SK-N-SH (cell line): ENCODE results near the gene ADD1.

Source experiments
- CTCF ChIP-seq: fragments of 200-600 bp; sonication (generic); IDR thresholded peaks from 2 replicates; pipeline ENCODE4 v1.6.1; 2017; ENCODE audit warnings: antibody characterized with exemption, mild to moderate bottlenecking, moderate library complexity
- GATA2 ChIP-seq: sonication (generic); formaldehyde crosslinking; IDR thresholded peaks from 2 replicates; pipeline ENCODE4 v1.5.0; 2020; ENCODE audit warnings: mild to moderate bottlenecking, missing genetic modification reagents
- TAF1 ChIP-seq: IDR thresholded peaks from 2 replicates; pipeline ENCODE4 v1.6.1; 2012; ENCODE audit warnings: low read depth, mild to moderate bottlenecking, low read length, moderate library complexity, borderline replicate concordance
- TCF12 ChIP-seq: IDR thresholded peaks from 2 replicates; pipeline ENCODE4 v1.4.0; 2012

DNA sequence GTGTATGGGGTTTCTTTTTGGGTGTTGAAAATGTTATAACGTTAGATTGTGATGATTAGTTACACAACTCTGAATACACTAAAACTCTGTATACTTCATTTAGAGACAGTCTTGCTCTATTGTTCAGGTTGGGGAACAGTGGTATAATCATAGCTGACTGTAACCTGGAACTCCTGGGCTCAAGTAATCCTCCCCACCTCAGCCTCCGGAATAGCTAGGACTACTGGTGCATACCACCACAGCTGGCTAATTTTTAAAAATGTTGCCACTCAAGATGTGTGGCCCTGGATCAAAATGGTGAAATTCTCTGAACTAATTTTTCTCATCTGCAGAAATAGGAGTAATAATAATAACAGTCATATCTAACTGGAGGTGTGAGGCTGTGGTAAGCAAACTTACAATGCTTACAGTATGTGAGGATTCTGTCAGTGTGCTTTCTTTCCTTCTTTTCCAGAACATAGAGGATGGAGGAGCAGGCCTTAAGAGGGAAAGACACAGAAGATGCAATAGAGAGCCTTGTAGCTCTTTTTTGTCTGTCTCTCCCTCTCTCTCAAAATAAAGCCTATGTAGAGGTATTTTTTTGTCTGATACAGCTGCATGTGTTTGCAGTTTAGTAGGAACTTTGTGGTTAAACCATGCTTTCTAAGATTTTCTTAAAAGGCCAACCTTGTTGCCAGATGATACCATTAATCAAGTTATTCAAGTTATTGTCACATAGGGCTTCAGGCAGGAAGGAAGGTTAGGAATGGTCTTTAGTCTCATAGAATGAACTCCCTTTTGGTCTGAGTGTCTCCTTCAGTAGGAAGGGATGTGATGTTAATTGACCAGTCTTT, 7.5 kb downstream of the ADD1 start:
- no peak for TF ChIP-seq CTCF
- TF ChIP-seq TCF12 = no peak
- no peak for TF ChIP-seq TAF1
- no peak for TF ChIP-seq GATA2 (CRISPR knock-in tag)
